Keratinocyte (primary cell): ENCODE data around the gene TOX3. TPM values are rescaled to one million over a fixed set of nuclear protein-coding genes. Genes with fewer than 3 reads are reported as not detected.

Source experiments
- DNase-seq: peaks from one replicate; pipeline ENCODE4 v3.0.0-alpha.2; 2011; ENCODE audit warnings: low read depth, missing footprints, low spot score
- FAIRE-seq: peaks from 2 replicates; lab custom pipeline; 2011; peaks lifted over from hg19 to GRCh38; lab: Jason Lieb, UNC
- H2AFZ ChIP-seq: 2 replicates; pipeline ENCODE4 v1.6.0; 2012; ENCODE audit warnings: low read length, control low read depth, inconsistent platforms; ENCODE audit not compliant: control insufficient read depth
- H3K27ac ChIP-seq: 2 replicates; pipeline ENCODE4 v1.5.1; 2011; ENCODE audit warnings: low read length; ENCODE audit not compliant: control insufficient read depth, insufficient read depth
- H3K27me3 ChIP-seq: 3 replicates; pipeline ENCODE4 v1.6.0; 2011; ENCODE audit warnings: low read length; ENCODE audit not compliant: control insufficient read depth, insufficient read depth; ENCODE audit errors: extremely low read depth
- H3K36me3 ChIP-seq, 2 experiments: 2 replicates in 1 of 2; 3 replicates in 1 of 2; pipeline ENCODE4 v1.5.1; 2011; ENCODE audit warnings: low read length in 2 of 2, mild to moderate bottlenecking in 1 of 2; ENCODE audit not compliant: control insufficient read depth in 2 of 2, insufficient read depth in 2 of 2; ENCODE audit errors: extremely low read depth in 1 of 2
- H3K4me1 ChIP-seq: 3 replicates; pipeline ENCODE4 v1.5.1; 2011; ENCODE audit warnings: low read length; ENCODE audit not compliant: control insufficient read depth, insufficient read depth; ENCODE audit errors: extremely low read depth
- H3K4me2 ChIP-seq: 3 replicates; pipeline ENCODE4 v1.6.0; 2011; ENCODE audit warnings: low read depth, low read length; ENCODE audit not compliant: control insufficient read depth, insufficient read depth; ENCODE audit errors: extremely low read depth
- H3K4me3 ChIP-seq, 3 experiments: fragments of 200-600 bp in 1 of 3; sonication (generic) in 1 of 3; 2 replicates in 2 of 3; 3 replicates in 1 of 3; pipeline ENCODE4 v1.5.1; 2011 to 2016; ENCODE audit warnings: low read length in 3 of 3, mild to moderate bottlenecking in 3 of 3, control low read depth in 2 of 3, inconsistent platforms in 1 of 3, low read depth in 1 of 3, mixed read lengths in 1 of 3, mixed run types in 1 of 3, moderate library complexity in 1 of 3; ENCODE audit not compliant: control insufficient read depth in 2 of 3, insufficient read depth in 2 of 3; ENCODE audit errors: extremely low read depth in 1 of 3
- H3K79me2 ChIP-seq: 2 replicates; pipeline ENCODE4 v1.6.0; 2012; ENCODE audit warnings: low read length; ENCODE audit not compliant: control insufficient read depth, insufficient read depth
- H3K9ac ChIP-seq: 3 replicates; pipeline ENCODE4 v1.6.0; 2011; ENCODE audit warnings: low read length; ENCODE audit not compliant: control insufficient read depth, insufficient read depth; ENCODE audit errors: extremely low read depth
- H3K9me1 ChIP-seq: 3 replicates; pipeline ENCODE4 v1.6.0; 2011; ENCODE audit warnings: low read length; ENCODE audit not compliant: control insufficient read depth, insufficient read depth; ENCODE audit errors: extremely low read depth
- H3K9me3 ChIP-seq: 2 replicates; pipeline ENCODE4 v1.5.1; 2012; ENCODE audit warnings: low read depth, low read length; ENCODE audit not compliant: control insufficient read depth
- H4K20me1 ChIP-seq: 3 replicates; pipeline ENCODE4 v1.6.0; 2011; ENCODE audit warnings: low read length; ENCODE audit not compliant: control insufficient read depth, insufficient read depth; ENCODE audit errors: extremely low read depth
- CTCF ChIP-seq, 3 experiments: IDR thresholded peaks in 1 of 3; conservative IDR thresholded peaks in 1 of 3; optimal IDR thresholded peaks in 1 of 3; 2 replicates in 2 of 3; 3 replicates in 1 of 3; pipeline versions ENCODE3 to v1.5.1; 2011; ENCODE audit warnings: low read length in 3 of 3, mild to moderate bottlenecking in 3 of 3, moderate library complexity in 2 of 3, control low read depth in 1 of 3, inconsistent platforms in 1 of 3; ENCODE audit not compliant: insufficient read depth in 2 of 3; ENCODE audit errors: extremely low read depth in 1 of 3
- EZH2 ChIP-seq: IDR thresholded peaks from one replicate; pipeline ENCODE4 v1.6.1; 2012; ENCODE audit warnings: inconsistent platforms, mild to moderate bottlenecking, low read length, moderate library complexity
- dilution Hi-C: fragments of 300-500 bp; cut with MboI; formaldehyde crosslinking; loops from one replicate; pipeline ENCODE4 v1.7.0; 2020; ENCODE audit warnings: low sequenced_read_pairs; ENCODE audit not compliant: extremely low pct_ligation_motif_present
- polyA plus RNA-seq, 5 experiments: library from polyadenylated mRNA; depleted of rRNA in 3 of 5; stranded (reverse) in 3 of 5; stranded (forward) in 1 of 5; unstranded in 1 of 5; fragments of >200 nt; gene quantifications; 1 replicate in 1 of 5; 2 replicates in 3 of 5; 3 replicates in 1 of 5; pipeline versions ENCODE4 v1.2.1 to v1.2.3, GENCODE V29; 2011 to 2012; ENCODE audit warnings: missing spikeins in 2 of 5, low read depth in 1 of 5, low replicate concordance in 1 of 5

The TOX3 gene
- polyA plus RNA-seq, 1 donor (not counting 4 experiments of a cell fraction or from before 2014, with no cell fraction given), result not detected

- DNase-seq, result no peak
Observed at GRCh38 chr16:52537516-52537915, 9.4 kb downstream of the TOX3 start.

GRCh38 chr16:52535076-52535475 lies 11.9 kb downstream of the TOX3 start:
- H3K27me3 ChIP-seq, result no peaks in the 10 kb centered on the region
- no peaks in the 10 kb centered on the region for H3K36me3 ChIP-seq
- H3K4me2 ChIP-seq, result no peak overlapping the region
- no peaks in the 10 kb centered on the region for H3K79me2 ChIP-seq
- no peak for TF ChIP-seq CTCF (optimal IDR thresholded peaks at IDR 0.05 in 1 of 3, IDR thresholded peaks at IDR 0.05 in 1 of 3, conservative IDR thresholded peaks at IDR 0.05 in 1 of 3; ENCODE audit: extremely low read depth in 1 of 3, insufficient read depth in 2 of 3, low read length in 3 of 3)
- no peak for TF ChIP-seq EZH2
- dilution Hi-C loops, result no loop called here
- no peak overlapping the region for H3K9ac ChIP-seq
- no peak for DNase-seq
- H3K9me1 ChIP-seq, result no peaks in the 10 kb centered on the region
- no peak overlapping the region for H3K27ac ChIP-seq
- FAIRE-seq, result no peak
- no peaks in the 10 kb centered on the region for H4K20me1 ChIP-seq
- H2AFZ ChIP-seq, result no peak overlapping the region
- H3K4me3 ChIP-seq, result no peak overlapping the region
- no peaks in the 10 kb centered on the region for H3K9me3 ChIP-seq
- H3K4me1 ChIP-seq, result no peaks in the 10 kb centered on the region

More at GRCh38 chr16:52537516-52537915, 9.4 kb downstream of the TOX3 start:
- dilution Hi-C loops, result no loop called here
- FAIRE-seq, result no peak
- TF ChIP-seq EZH2, result no peak
- TF ChIP-seq CTCF (optimal IDR thresholded peaks at IDR 0.05 in 1 of 3, IDR thresholded peaks at IDR 0.05 in 1 of 3, conservative IDR thresholded peaks at IDR 0.05 in 1 of 3; ENCODE audit: extremely low read depth in 1 of 3, insufficient read depth in 2 of 3, low read length in 3 of 3), result no peak
- Histone ChIP-seq H3K4me3 (no peak overlapping the region), H3K4me1 (no peaks in the 10 kb centered on the region), H4K20me1 (no peaks in the 10 kb centered on the region), H3K4me2 (no peak overlapping the region), H2AFZ (no peak overlapping the region), H3K9me3 (no peaks in the 10 kb centered on the region), H3K36me3 (no peaks in the 10 kb centered on the region), H3K79me2 (no peaks in the 10 kb centered on the region), H3K9ac (no peak overlapping the region), H3K27me3 (no peaks in the 10 kb centered on the region), H3K9me1 (no peaks in the 10 kb centered on the region), H3K27ac (no peak overlapping the region)
